HepG2 (cell line): Measurements from ENCODE around the gene APBA1. TPM values are rescaled to one million over a fixed set of nuclear protein-coding genes. Genes with fewer than 3 reads are reported as not detected.

Source experiments
- ATAC-seq: fragments of 200-7000 bp; cut with Tn5 transposase; 3 replicates; pipeline ENCODE4 v1.9.1; 2020; ENCODE audit warnings: mild to moderate bottlenecking, moderate library complexity
- BruUV-seq: library from RNA; stranded (reverse); fragments of 400-500 nt; replicated peaks from 2 replicates; lab custom pipeline; 2021; lab: Mats Ljungman, UMichigan
- CTCF ChIA-PET: fragments of 300-600 bp; formaldehyde crosslinking; extraction: SDS; loops from one replicate; lab custom pipeline; 2021; ENCODE audit warnings: low total read pairs, inconsistent platforms, low intra/inter-chr PET ratio; lab: Yijun Ruan, JAX
- POLR2A ChIA-PET: fragments of 350-600 bp; sonication (Branson Sonifier 250); formaldehyde crosslinking; loops from one replicate; lab custom pipeline; 2020; ENCODE audit warnings: antibody characterized with exemption, inconsistent platforms; lab: Yijun Ruan, JAX
- DNase-seq: peaks from one replicate; pipeline ENCODE4 v3.0.0-alpha.2; 2015; ENCODE audit warnings: low spot score
- FAIRE-seq: peaks from 3 replicates; lab custom pipeline; 2011; peaks lifted over from hg19 to GRCh38; lab: Jason Lieb, UNC
- H2AFZ ChIP-seq: one replicate; pipeline ENCODE4 v1.6.1; 2011; ENCODE audit warnings: low read length, inconsistent platforms
- H3K27ac ChIP-seq: fragments of 300-600 bp; 3 replicates; pipeline ENCODE4 v1.8.0; 2011; ENCODE audit warnings: mixed run types, mild to moderate bottlenecking, mixed read lengths, low read length, inconsistent platforms; ENCODE audit not compliant: insufficient read depth; ENCODE audit errors: extremely low read length
- H3K27me3 ChIP-seq, 2 experiments: fragments of 200-600 bp in 1 of 2; 2 replicates in 1 of 2; 3 replicates in 1 of 2; pipeline versions ENCODE4 v1.6.0 to v1.8.0; 2011; ENCODE audit warnings: low read length in 2 of 2, mild to moderate bottlenecking in 2 of 2, moderate library complexity in 2 of 2, inconsistent platforms in 1 of 2; ENCODE audit not compliant: insufficient read depth in 2 of 2, control insufficient read depth in 1 of 2
- H3K36me3 ChIP-seq, 2 experiments: fragments of 200-600 bp in 1 of 2; replicated peaks in 1 of 2; 2 replicates in 1 of 2; 3 replicates in 1 of 2; pipeline versions ENCODE4 v1.5.1 to v1.8.0; 2011; ENCODE audit warnings: low read length in 2 of 2, inconsistent platforms in 1 of 2; ENCODE audit not compliant: insufficient read depth in 2 of 2, control insufficient read depth in 1 of 2
- H3K4me1 ChIP-seq: 2 replicates; pipeline ENCODE4 v1.5.1; 2012; ENCODE audit warnings: low read length, inconsistent platforms; ENCODE audit not compliant: insufficient read depth
- H3K4me2 ChIP-seq: 2 replicates; pipeline ENCODE4 v1.6.0; 2011; ENCODE audit warnings: low read depth, low read length, inconsistent platforms
- H3K4me3 ChIP-seq, 3 experiments: fragments of 200-600 bp in 1 of 3; sonication (generic), shearing (Covaris generic) in 1 of 3; replicated peaks in 1 of 3; 2 replicates each; pipeline ENCODE4 v1.5.1; 2011 to 2016; ENCODE audit warnings: low read length in 3 of 3, inconsistent platforms in 2 of 3, low read depth in 2 of 3, mild to moderate bottlenecking in 2 of 3, control low read depth in 1 of 3, mixed read lengths in 1 of 3; ENCODE audit not compliant: insufficient read depth in 1 of 3
- H3K79me2 ChIP-seq: one replicate; pipeline ENCODE4 v1.6.1; 2011; ENCODE audit warnings: low read length, inconsistent platforms; ENCODE audit not compliant: insufficient read depth
- H3K9ac ChIP-seq: 2 replicates; pipeline ENCODE4 v1.6.0; 2011; ENCODE audit warnings: mild to moderate bottlenecking, low read depth, low read length, inconsistent platforms; ENCODE audit not compliant: insufficient read depth
- H3K9me3 ChIP-seq: 2 replicates; pipeline ENCODE4 v1.5.1; 2012; ENCODE audit warnings: mild to moderate bottlenecking, low read length
- H4K20me1 ChIP-seq: 2 replicates; pipeline ENCODE4 v1.6.0; 2011; ENCODE audit warnings: inconsistent platforms, mild to moderate bottlenecking, low read length, moderate library complexity; ENCODE audit not compliant: insufficient read depth
- ELF1 ChIP-seq: sonication (generic); formaldehyde crosslinking; IDR thresholded peaks from 2 replicates; pipeline ENCODE4 v1.4.0; 2020; ENCODE audit warnings: missing genetic modification reagents
- MAZ ChIP-seq, 2 experiments: sonication (generic) in 1 of 2; formaldehyde crosslinking in 1 of 2; IDR thresholded peaks; 2 replicates each; pipeline versions ENCODE4 v1.5.0 to v1.6.1; 2012 to 2020; ENCODE audit warnings: low read depth in 2 of 2, mild to moderate bottlenecking in 2 of 2, borderline replicate concordance in 1 of 2, improper control_type of control experiment in 1 of 2, low read length in 1 of 2, missing genetic modification reagents in 1 of 2, moderate library complexity in 1 of 2
- MIER2 ChIP-seq: IDR thresholded peaks from 2 replicates; pipeline ENCODE4 v1.6.1; 2016; ENCODE audit warnings: missing biosample characterization, missing genetic modification reagents
- NFATC3 ChIP-seq: sonication (generic); formaldehyde crosslinking; IDR thresholded peaks from 2 replicates; pipeline ENCODE4 v1.5.1; 2020; ENCODE audit warnings: mild to moderate bottlenecking, missing genetic modification reagents
- ZNF232 ChIP-seq: sonication (generic); formaldehyde crosslinking; IDR thresholded peaks from 2 replicates; pipeline ENCODE4 v1.4.0; 2020; ENCODE audit warnings: missing genetic modification reagents, borderline replicate concordance
- WGBS: methylation state at CpG from one replicate; pipeline ENCODE4 v1.1.6; 2017; ENCODE audit warnings: low lambda C conversion rate; 5-methylcytosine and 5-hydroxymethylcytosine counted together
- in situ Hi-C: cut with HindIII; loops from 2 replicates; pipeline ENCODE4 v1.10.0; 2017; ENCODE audit warnings: low pct_unique_long_range_greater_than_20kb; ENCODE audit not compliant: extremely low pct_ligation_motif_present
- intact Hi-C: fragments of 100-400 bp; cut with micrococcal nuclease; formaldehyde crosslinking; loops from one replicate; pipeline ENCODE4 v1.10.0; 2022; ENCODE audit not compliant: unreplicated experiment
- polyA plus RNA-seq, 8 experiments: library from polyadenylated mRNA; depleted of rRNA in 3 of 8; stranded (reverse) in 7 of 8; unstranded in 1 of 8; fragments of >200 nt; fragmentation: Illumina TruSeq in 4 of 8; extraction: Trizol in 4 of 8; gene quantifications; 2 replicates each; pipeline versions ENCODE4 v1.2.1 to v1.2.3, GENCODE V29; 2011 to 2016; ENCODE audit warnings: low read depth in 4 of 8, missing spikeins in 1 of 8, mixed read lengths in 1 of 8; ENCODE audit not compliant: insufficient read depth in 1 of 8
- total RNA-seq, 5 experiments: library from RNA; depleted of rRNA; stranded (reverse); fragments of >200 nt; fragmentation: Illumina TruSeq; extraction: Trizol; gene quantifications; 2 replicates each; pipeline ENCODE4 v1.2.3, GENCODE V29; 2016; ENCODE audit warnings: low read depth in 1 of 5
- TF ChIP-seq, protein P1 (sequence below): sonication (generic); formaldehyde crosslinking; IDR thresholded peaks from 2 replicates; pipeline ENCODE4 v1.5.0; 2020; ENCODE audit warnings: mild to moderate bottlenecking, missing genetic modification reagents, borderline replicate concordance
- TF ChIP-seq, protein P2 (sequence below): sonication (generic); formaldehyde crosslinking; IDR thresholded peaks from 2 replicates; pipeline ENCODE4 v1.4.0; 2020; ENCODE audit warnings: missing genetic modification reagents
- TF ChIP-seq, protein P3 (sequence below): sonication (generic); formaldehyde crosslinking; IDR thresholded peaks from 2 replicates; pipeline ENCODE4 v1.4.0; 2020; ENCODE audit warnings: mild to moderate bottlenecking, missing genetic modification reagents, borderline replicate concordance
- TF ChIP-seq, protein P4 (sequence below): sonication (generic); formaldehyde crosslinking; IDR thresholded peaks from 2 replicates; pipeline ENCODE4 v1.5.1; 2020; ENCODE audit warnings: mild to moderate bottlenecking, missing genetic modification reagents, moderate library complexity

APBA1 gene
- total and polyA plus RNA-seq, 2 of the 13 experiments (the other 11 are each of a cell fraction or from before 2014, with no cell fraction given): 0.15 TPM; not detected in 1

DNA sequence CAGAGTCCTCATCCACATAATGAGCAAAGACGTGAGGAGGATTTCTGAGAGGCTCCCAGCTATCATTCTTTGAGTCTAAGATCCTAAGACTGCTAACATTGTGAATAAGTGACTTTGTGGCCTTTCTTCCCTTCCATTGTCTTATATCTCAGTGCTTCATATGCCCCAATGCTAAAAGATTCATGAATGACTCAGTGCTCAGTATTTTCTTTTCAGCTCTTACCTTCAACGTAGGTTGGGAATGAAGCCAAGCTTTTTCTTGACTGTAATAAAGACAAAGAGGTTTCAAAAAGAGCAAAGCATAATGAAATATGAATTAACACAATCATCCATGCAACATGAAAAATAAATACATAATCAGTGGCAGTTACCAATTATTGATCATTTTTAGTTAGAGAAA is 200.7 kb downstream of the APBA1 start:
- intact Hi-C loops: no loop called here
- CTCF ChIA-PET: no interaction called here
- TF ChIP-seq, protein P1, sequence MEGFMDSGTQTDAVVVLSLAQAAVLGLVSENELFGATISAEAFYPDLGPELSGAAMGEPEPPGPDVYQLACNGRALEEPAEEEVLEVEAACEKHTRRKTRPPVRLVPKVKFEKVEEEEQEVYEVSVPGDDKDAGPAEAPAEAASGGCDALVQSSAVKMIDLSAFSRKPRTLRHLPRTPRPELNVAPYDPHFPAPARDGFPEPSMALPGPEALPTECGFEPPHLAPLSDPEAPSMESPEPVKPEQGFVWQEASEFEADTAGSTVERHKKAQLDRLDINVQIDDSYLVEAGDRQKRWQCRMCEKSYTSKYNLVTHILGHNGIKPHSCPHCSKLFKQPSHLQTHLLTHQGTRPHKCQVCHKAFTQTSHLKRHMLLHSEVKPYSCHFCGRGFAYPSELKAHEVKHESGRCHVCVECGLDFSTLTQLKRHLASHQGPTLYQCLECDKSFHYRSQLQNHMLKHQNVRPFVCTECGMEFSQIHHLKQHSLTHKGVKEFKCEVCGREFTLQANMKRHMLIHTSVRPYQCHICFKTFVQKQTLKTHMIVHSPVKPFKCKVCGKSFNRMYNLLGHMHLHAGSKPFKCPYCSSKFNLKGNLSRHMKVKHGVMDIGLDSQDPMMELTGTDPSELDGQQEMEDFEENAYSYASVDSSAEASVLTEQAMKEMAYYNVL (CRISPR knock-in tag): no peak
- TF ChIP-seq, protein P2, sequence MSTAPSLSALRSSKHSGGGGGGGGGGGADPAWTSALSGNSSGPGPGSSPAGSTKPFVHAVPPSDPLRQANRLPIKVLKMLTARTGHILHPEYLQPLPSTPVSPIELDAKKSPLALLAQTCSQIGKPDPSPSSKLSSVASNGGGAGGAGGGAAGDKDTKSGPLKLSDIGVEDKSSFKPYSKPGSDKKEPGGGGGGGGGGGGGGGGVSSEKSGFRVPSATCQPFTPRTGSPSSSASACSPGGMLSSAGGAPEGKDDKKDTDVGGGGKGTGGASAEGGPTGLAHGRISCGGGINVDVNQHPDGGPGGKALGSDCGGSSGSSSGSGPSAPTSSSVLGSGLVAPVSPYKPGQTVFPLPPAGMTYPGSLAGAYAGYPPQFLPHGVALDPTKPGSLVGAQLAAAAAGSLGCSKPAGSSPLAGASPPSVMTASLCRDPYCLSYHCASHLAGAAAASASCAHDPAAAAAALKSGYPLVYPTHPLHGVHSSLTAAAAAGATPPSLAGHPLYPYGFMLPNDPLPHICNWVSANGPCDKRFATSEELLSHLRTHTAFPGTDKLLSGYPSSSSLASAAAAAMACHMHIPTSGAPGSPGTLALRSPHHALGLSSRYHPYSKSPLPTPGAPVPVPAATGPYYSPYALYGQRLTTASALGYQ (CRISPR knock-in tag): no peak
- no peak for TF ChIP-seq NFATC3 (CRISPR knock-in tag)
- TF ChIP-seq ZNF232: no peak
- no peak for TF ChIP-seq MIER2 (CRISPR knock-in tag)
- TF ChIP-seq, protein P3, sequence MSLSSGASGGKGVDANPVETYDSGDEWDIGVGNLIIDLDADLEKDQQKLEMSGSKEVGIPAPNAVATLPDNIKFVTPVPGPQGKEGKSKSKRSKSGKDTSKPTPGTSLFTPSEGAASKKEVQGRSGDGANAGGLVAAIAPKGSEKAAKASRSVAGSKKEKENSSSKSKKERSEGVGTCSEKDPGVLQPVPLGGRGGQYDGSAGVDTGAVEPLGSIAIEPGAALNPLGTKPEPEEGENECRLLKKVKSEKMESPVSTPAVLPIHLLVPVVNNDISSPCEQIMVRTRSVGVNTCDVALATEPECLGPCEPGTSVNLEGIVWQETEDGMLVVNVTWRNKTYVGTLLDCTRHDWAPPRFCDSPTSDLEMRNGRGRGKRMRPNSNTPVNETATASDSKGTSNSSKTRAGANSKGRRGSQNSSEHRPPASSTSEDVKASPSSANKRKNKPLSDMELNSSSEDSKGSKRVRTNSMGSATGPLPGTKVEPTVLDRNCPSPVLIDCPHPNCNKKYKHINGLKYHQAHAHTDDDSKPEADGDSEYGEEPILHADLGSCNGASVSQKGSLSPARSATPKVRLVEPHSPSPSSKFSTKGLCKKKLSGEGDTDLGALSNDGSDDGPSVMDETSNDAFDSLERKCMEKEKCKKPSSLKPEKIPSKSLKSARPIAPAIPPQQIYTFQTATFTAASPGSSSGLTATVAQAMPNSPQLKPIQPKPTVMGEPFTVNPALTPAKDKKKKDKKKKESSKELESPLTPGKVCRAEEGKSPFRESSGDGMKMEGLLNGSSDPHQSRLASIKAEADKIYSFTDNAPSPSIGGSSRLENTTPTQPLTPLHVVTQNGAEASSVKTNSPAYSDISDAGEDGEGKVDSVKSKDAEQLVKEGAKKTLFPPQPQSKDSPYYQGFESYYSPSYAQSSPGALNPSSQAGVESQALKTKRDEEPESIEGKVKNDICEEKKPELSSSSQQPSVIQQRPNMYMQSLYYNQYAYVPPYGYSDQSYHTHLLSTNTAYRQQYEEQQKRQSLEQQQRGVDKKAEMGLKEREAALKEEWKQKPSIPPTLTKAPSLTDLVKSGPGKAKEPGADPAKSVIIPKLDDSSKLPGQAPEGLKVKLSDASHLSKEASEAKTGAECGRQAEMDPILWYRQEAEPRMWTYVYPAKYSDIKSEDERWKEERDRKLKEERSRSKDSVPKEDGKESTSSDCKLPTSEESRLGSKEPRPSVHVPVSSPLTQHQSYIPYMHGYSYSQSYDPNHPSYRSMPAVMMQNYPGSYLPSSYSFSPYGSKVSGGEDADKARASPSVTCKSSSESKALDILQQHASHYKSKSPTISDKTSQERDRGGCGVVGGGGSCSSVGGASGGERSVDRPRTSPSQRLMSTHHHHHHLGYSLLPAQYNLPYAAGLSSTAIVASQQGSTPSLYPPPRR: no peak
- no peak for TF ChIP-seq ELF1 (CRISPR knock-in tag)
- TF ChIP-seq, protein P4, sequence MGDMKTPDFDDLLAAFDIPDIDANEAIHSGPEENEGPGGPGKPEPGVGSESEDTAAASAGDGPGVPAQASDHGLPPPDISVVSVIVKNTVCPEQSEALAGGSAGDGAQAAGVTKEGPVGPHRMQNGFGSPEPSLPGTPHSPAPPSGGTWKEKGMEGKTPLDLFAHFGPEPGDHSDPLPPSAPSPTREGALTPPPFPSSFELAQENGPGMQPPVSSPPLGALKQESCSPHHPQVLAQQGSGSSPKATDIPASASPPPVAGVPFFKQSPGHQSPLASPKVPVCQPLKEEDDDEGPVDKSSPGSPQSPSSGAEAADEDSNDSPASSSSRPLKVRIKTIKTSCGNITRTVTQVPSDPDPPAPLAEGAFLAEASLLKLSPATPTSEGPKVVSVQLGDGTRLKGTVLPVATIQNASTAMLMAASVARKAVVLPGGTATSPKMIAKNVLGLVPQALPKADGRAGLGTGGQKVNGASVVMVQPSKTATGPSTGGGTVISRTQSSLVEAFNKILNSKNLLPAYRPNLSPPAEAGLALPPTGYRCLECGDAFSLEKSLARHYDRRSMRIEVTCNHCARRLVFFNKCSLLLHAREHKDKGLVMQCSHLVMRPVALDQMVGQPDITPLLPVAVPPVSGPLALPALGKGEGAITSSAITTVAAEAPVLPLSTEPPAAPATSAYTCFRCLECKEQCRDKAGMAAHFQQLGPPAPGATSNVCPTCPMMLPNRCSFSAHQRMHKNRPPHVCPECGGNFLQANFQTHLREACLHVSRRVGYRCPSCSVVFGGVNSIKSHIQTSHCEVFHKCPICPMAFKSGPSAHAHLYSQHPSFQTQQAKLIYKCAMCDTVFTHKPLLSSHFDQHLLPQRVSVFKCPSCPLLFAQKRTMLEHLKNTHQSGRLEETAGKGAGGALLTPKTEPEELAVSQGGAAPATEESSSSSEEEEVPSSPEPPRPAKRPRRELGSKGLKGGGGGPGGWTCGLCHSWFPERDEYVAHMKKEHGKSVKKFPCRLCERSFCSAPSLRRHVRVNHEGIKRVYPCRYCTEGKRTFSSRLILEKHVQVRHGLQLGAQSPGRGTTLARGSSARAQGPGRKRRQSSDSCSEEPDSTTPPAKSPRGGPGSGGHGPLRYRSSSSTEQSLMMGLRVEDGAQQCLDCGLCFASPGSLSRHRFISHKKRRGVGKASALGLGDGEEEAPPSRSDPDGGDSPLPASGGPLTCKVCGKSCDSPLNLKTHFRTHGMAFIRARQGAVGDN (CRISPR knock-in tag): no peak
- no peak for TF ChIP-seq MAZ (IDR thresholded peaks at IDR 0.05; ENCODE audit: borderline replicate concordance, low read depth, low read length)
- no peak for TF ChIP-seq MAZ (CRISPR knock-in tag; IDR thresholded peaks at IDR 0.05; ENCODE audit: low read depth)

More for the DNA sequence above, 200.7 kb downstream of the APBA1 start:
- Histone ChIP-seq H3K27ac (no peak overlapping the region), H3K9me3 (no peaks in the 10 kb centered on the region), H3K36me3 (no peaks in the 10 kb centered on the region), H3K4me2 (no peak overlapping the region), H4K20me1 (no peaks in the 10 kb centered on the region), H3K4me1 (peaks cover 11% of the 10 kb centered on the region), H3K4me3 (no peak overlapping the region), H3K79me2 (no peaks in the 10 kb centered on the region), H3K27me3 (peaks cover 0 to 3% of the 10 kb centered on the region in 2 experiments; a peak in 2 of 5 replicates), H3K9ac (no peak overlapping the region), H2AFZ (no peak overlapping the region)
- 1% methylated on average over 2 of the region's 2 CpGs for WGBS
- POLR2A ChIA-PET: no interaction called here
- ATAC-seq (no peak), DNase-seq (no peak), FAIRE-seq (no peak)
- in situ Hi-C loops: no loop called here
- no TSS peak for BruUV-seq
